GM21529 (cell line): ENCODE results near the gene STT3A.

Experiments used
- ATAC-seq: cut with Tn5 transposase; IDR thresholded peaks from one replicate; pipeline ENCODE4 v1.9.1; 2021; ENCODE audit not compliant: unreplicated experiment

Gene STT3A

GRCh38 chr11:125587480-125587879 lies 5.2 kb upstream of the STT3A start:
- no peak for ATAC-seq

GRCh38 chr11:125588505-125588904 lies 4.1 kb upstream of the STT3A start:
- no peak for ATAC-seq

GRCh38 chr11:125591649-125592304 lies 875 bp upstream of the STT3A start:
- ATAC-seq, result peak; percentile 19

- ATAC-seq, result no peak
These were observed 615 bp downstream of the STT3A start for GRCh38 chr11:125593114-125593820.

GRCh38 chr11:125594958-125595357 lies 2.3 kb downstream of the STT3A start:
- ATAC-seq, result no peak

- no peak for ATAC-seq
These were observed 8.0 kb downstream of the STT3A start for GRCh38 chr11:125600663-125601062.

- ATAC-seq, result no peak
These were observed 10.6 kb downstream of the STT3A start for GRCh38 chr11:125603207-125603606.

GRCh38 chr11:125605417-125605816 lies 12.8 kb downstream of the STT3A start:
- no peak for ATAC-seq

- no peak for ATAC-seq
These were observed 16.9 kb downstream of the STT3A start for GRCh38 chr11:125609545-125609944.

- ATAC-seq, result no peak
These were observed 25.7 kb downstream of the STT3A start for GRCh38 chr11:125618383-125618782.

- ATAC-seq, result no peak
These were observed 29.3 kb downstream of the STT3A start for GRCh38 chr11:125621995-125622394.

GRCh38 chr11:125623064-125623463 lies 30.4 kb downstream of the STT3A start:
- ATAC-seq, result no peak

- no peak for ATAC-seq
These were observed 32.1 kb downstream of the STT3A start, which contains the start of gene CHEK1 for GRCh38 chr11:125624756-125625213. Gene CHEK1 (plus strand): TSS chr11:125625163. CDS start chr11:125626769, 1,606 bp downstream.

- no peak for ATAC-seq
These were observed 32.6 kb downstream of the STT3A start for GRCh38 chr11:125625225-125625629.

GRCh38 chr11:125625630-125626287 lies 33.1 kb downstream of the STT3A start:
- ATAC-seq, result peak; percentile 80

GRCh38 chr11:125626288-125626950 lies 33.8 kb downstream of the STT3A start:
- ATAC-seq, result peak; percentile 49

GRCh38 chr11:125627236-125627910 lies 34.7 kb downstream of the STT3A start:
- no peak for ATAC-seq

GRCh38 chr11:125637840-125638239 lies 45.2 kb downstream of the STT3A start:
- no peak for ATAC-seq

GRCh38 chr11:125638315-125638714 lies 45.7 kb downstream of the STT3A start:
- ATAC-seq, result no peak

- ATAC-seq, result no peak
These were observed 53.2 kb downstream of the STT3A start for GRCh38 chr11:125645871-125646270.
